ENCODE data around the gene GSX1. TPM values are rescaled to one million over a fixed set of nuclear protein-coding genes. Genes with fewer than 3 reads are reported as not detected.
A peak's percentile ranks its signal among the peaks of the same experiment; 100 is the strongest.

Gene GSX1
- polyA plus RNA-seq, 3 donors, result not detected

DNA sequence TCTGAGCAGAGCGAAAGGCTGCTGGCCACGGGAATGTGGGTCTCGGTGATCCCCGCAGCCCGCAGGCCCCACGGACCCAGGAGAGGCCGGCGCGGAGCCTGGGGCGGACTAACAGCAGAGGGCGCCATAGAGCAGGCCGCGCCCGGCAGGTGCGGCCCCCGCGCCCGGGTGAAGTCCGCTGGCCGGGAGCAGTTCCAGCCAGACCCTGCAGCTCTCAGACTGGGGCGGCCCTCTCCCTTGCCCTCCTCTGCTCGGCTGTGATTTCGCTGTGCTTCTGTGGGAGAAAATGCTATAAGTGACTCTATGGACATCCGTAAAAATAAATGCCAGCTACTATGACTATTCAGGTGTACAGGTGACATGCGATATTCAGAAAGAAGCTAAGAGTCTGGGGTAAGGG lies 37.7 kb downstream of the GSX1 start:
- Histone ChIP-seq H3K9me3 (replicated peaks in 1 of 2; ENCODE audit: control insufficient read depth in 1 of 2, insufficient read depth in 1 of 2, low read length in 2 of 2) (no peaks in the 10 kb centered on the region), H3K9ac (ENCODE audit: insufficient read depth, low read length, poor library complexity, severe bottlenecking) (peak overlapping the region; percentile 27), H3K4me1 (ENCODE audit: control insufficient read depth in 1 of 2, insufficient read depth in 2 of 2, low read length in 2 of 2) (peaks cover 4 to 12% of the 10 kb centered on the region in 2 donors), H4K20me1 (ENCODE audit: insufficient read depth, low read length) (no peaks in the 10 kb centered on the region), H3K4me3 (replicated peaks in 1 of 3; ENCODE audit: low read depth in 2 of 3, low read length in 3 of 3) (peak overlapping the region in 1 of 3 experiments; percentile 59), H3K27ac (ENCODE audit: low read depth in 1 of 2, low read length in 2 of 2) (no peak overlapping the region), H3K79me2 (ENCODE audit: insufficient read depth, low read length) (no peaks in the 10 kb centered on the region), H3K4me2 (replicated peaks; ENCODE audit: extremely low read depth, low read length, poor library complexity, severe bottlenecking) (peak overlapping the region; percentile 72), H3K27me3 (ENCODE audit: control insufficient read depth in 2 of 2, insufficient read depth in 2 of 2, low read length in 2 of 2) (peaks cover 12 to 52% of the 10 kb centered on the region in 2 donors), H2AFZ (ENCODE audit: insufficient read depth, low read depth, low read length, poor library complexity, severe bottlenecking) (peak overlapping the region; percentile 81), H3K36me3 (replicated peaks in 1 of 2; ENCODE audit: control insufficient read depth in 1 of 2, insufficient read depth in 2 of 2, low read length in 2 of 2) (no peaks in the 10 kb centered on the region)
- 4% methylated on average over 18 of the region's 25 CpGs for WGBS (ENCODE audit: insufficient coverage)
- no peaks in the 10 kb centered on the region for H3K9me3 Mint-ChIP-seq
- H3K27ac Mint-ChIP-seq, result peak overlapping the region in 3 of 7 donors; percentile 20 to 35 (median 22)
- H3K27me3 Mint-ChIP-seq (ENCODE audit: low read depth in 3 of 3), result peaks cover 40 to 70% (median 55%) of the 10 kb centered on the region in 3 donors
- intact Hi-C loops (cut with micrococcal nuclease), result loop anchor here in 1 of 2 donors (5.0 kb wide), 1 partner anchor 152 kb away; no protein-coding TSS in a partner anchor
- peak overlapping the region; percentile 67 to 85 for H3K4me3 Mint-ChIP-seq
- H3K4me1 Mint-ChIP-seq, result peaks cover 12% of the 10 kb centered on the region
- H3K36me3 Mint-ChIP-seq, result no peaks in the 10 kb centered on the region
- TF ChIP-seq, protein P1, sequence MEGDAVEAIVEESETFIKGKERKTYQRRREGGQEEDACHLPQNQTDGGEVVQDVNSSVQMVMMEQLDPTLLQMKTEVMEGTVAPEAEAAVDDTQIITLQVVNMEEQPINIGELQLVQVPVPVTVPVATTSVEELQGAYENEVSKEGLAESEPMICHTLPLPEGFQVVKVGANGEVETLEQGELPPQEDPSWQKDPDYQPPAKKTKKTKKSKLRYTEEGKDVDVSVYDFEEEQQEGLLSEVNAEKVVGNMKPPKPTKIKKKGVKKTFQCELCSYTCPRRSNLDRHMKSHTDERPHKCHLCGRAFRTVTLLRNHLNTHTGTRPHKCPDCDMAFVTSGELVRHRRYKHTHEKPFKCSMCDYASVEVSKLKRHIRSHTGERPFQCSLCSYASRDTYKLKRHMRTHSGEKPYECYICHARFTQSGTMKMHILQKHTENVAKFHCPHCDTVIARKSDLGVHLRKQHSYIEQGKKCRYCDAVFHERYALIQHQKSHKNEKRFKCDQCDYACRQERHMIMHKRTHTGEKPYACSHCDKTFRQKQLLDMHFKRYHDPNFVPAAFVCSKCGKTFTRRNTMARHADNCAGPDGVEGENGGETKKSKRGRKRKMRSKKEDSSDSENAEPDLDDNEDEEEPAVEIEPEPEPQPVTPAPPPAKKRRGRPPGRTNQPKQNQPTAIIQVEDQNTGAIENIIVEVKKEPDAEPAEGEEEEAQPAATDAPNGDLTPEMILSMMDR (IDR thresholded peaks at IDR 0.05), result peak; percentile 95
- DNase-seq, result peak; percentile 31 to 49 (median 31)

DNA sequence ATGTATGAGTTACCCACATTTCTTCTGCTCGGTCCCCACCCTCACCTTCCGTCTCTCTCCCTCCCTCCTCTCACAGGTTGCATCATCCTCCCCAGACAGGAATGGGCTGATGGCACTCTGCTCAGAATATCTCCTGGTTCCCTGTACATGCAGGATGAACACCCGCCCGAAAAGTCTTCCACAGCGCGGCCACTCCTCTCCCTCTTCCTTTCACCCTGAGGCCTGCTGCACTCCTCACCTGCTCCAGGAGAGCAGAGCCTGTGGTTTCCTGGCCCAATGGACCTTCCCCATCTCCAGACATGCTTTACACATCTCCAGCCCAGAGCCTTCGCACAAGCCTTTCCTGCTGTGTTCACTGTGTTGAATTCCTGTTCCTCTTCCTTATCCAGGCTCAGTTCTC lies 40.9 kb downstream of the GSX1 start:
- Histone ChIP-seq H3K9me3 (replicated peaks in 1 of 2; ENCODE audit: control insufficient read depth in 1 of 2, insufficient read depth in 1 of 2, low read length in 2 of 2) (no peaks in the 10 kb centered on the region), H3K27me3 (ENCODE audit: control insufficient read depth in 2 of 2, insufficient read depth in 2 of 2, low read length in 2 of 2) (peaks cover 11 to 33% of the 10 kb centered on the region in 2 donors), H3K27ac (ENCODE audit: low read depth in 1 of 2, low read length in 2 of 2) (no peak overlapping the region), H3K9ac (ENCODE audit: insufficient read depth, low read length, poor library complexity, severe bottlenecking) (no peak overlapping the region), H3K4me2 (replicated peaks; ENCODE audit: extremely low read depth, low read length, poor library complexity, severe bottlenecking) (no peak overlapping the region), H4K20me1 (ENCODE audit: insufficient read depth, low read length) (no peaks in the 10 kb centered on the region), H3K4me3 (replicated peaks in 1 of 3; ENCODE audit: low read depth in 2 of 3, low read length in 3 of 3) (no peak overlapping the region), H3K36me3 (replicated peaks in 1 of 2; ENCODE audit: control insufficient read depth in 1 of 2, insufficient read depth in 2 of 2, low read length in 2 of 2) (no peaks in the 10 kb centered on the region), H3K79me2 (ENCODE audit: insufficient read depth, low read length) (no peaks in the 10 kb centered on the region), H2AFZ (ENCODE audit: insufficient read depth, low read depth, low read length, poor library complexity, severe bottlenecking) (no peak overlapping the region), H3K4me1 (ENCODE audit: control insufficient read depth in 1 of 2, insufficient read depth in 2 of 2, low read length in 2 of 2) (peaks cover 0 to 7% of the 10 kb centered on the region in 2 donors)
- H3K4me1 Mint-ChIP-seq, result peaks cover 5% of the 10 kb centered on the region
- 88% methylated on average over 6 of the region's 7 CpGs for WGBS (ENCODE audit: insufficient coverage)
- H3K27ac Mint-ChIP-seq, result no peak overlapping the region
- DNase-seq, result no peak
- H3K4me3 Mint-ChIP-seq, result peak overlapping the region in 1 of 2 donors; percentile 33
- H3K9me3 Mint-ChIP-seq, result peaks cover 0 to 2% (median 0%) of the 10 kb centered on the region in 7 donors
- intact Hi-C loops (cut with micrococcal nuclease), result loop anchor here (2.0 to 5.0 kb wide), 2 partner anchors 149 to 150 kb away; no protein-coding TSS in a partner anchor
- peaks cover 29 to 49% (median 39%) of the 10 kb centered on the region in 3 donors for H3K27me3 Mint-ChIP-seq (ENCODE audit: low read depth in 3 of 3)
- H3K36me3 Mint-ChIP-seq, result no peaks in the 10 kb centered on the region
- TF ChIP-seq, protein P1 (IDR thresholded peaks at IDR 0.05), result no peak
